Gastroesophageal sphincter (tissue), 4 donors: ENCODE data around the gene CHIC2. TPM values are rescaled to one million over a fixed set of nuclear protein-coding genes. Genes with fewer than 3 reads are reported as not detected.

ENCODE experiments used
- ATAC-seq: fragments of 150-250 bp; one replicate; pipeline ENCODE4 v1.9.1; 2016; ENCODE audit warnings: mild to moderate bottlenecking, moderate library complexity
- H3K27ac ChIP-seq, 4 donors: fragments of 200-600 bp; sonication (generic) in 3 of 4; 1 replicate in 3 of 4; 2 replicates in 1 of 4; pipeline ENCODE4 v1.5.1; 2016 to 2019
- H3K27me3 ChIP-seq: fragments of 200-600 bp; sonication (generic); one replicate; pipeline ENCODE4 v1.5.1; 2019
- H3K36me3 ChIP-seq, 2 donors: fragments of 200-600 bp; sonication (generic); one replicate each; pipeline ENCODE4 v1.5.1; 2019; ENCODE audit warnings: control low read depth in 1 of 2
- H3K4me1 ChIP-seq, 3 donors: fragments of 200-600 bp; sonication (generic); 1 replicate in 2 of 3; 2 replicates in 1 of 3; pipeline ENCODE4 v1.5.1; 2016 to 2019; ENCODE audit warnings: control low read depth in 2 of 3
- H3K4me3 ChIP-seq, 2 donors: fragments of 200-600 bp; sonication (generic); one replicate each; pipeline ENCODE4 v1.5.1; 2019; ENCODE audit warnings: mild to moderate bottlenecking in 1 of 2, moderate library complexity in 1 of 2
- H3K9me3 ChIP-seq, 3 donors: fragments of 200-600 bp; sonication (generic); one replicate each; pipeline ENCODE4 v1.5.1; 2017 to 2019; ENCODE audit warnings: control low read depth in 2 of 3
- CTCF ChIP-seq, 4 experiments: fragments of 200-600 bp in 2 of 4; fragments of 450-650 bp in 2 of 4; sonication (generic) in 1 of 4; IDR thresholded peaks; one replicate each; pipeline ENCODE4 v1.5.1; 2017 to 2019; ENCODE audit warnings: antibody characterized with exemption in 4 of 4, mild to moderate bottlenecking in 2 of 4, moderate library complexity in 2 of 4
- EP300 ChIP-seq: sonication (generic); formaldehyde crosslinking; IDR thresholded peaks from one replicate; pipeline ENCODE4 v1.6.1; 2017; ENCODE audit warnings: antibody characterized with exemption, mild to moderate bottlenecking
- POLR2A ChIP-seq, 2 donors: fragments of 450-650 bp; IDR thresholded peaks; one replicate each; pipeline ENCODE4 v1.6.1; 2017; ENCODE audit warnings: antibody characterized with exemption in 2 of 2, mild to moderate bottlenecking in 2 of 2, moderate library complexity in 1 of 2
- POLR2AphosphoS5 ChIP-seq: sonication (generic); formaldehyde crosslinking; IDR thresholded peaks from one replicate; pipeline ENCODE4 v1.6.1; 2017; ENCODE audit warnings: antibody characterized with exemption
- WGBS, 2 donors: methylation state at CpG; one replicate each; pipeline ENCODE4 v1.1.5; 2018; ENCODE audit warnings: low coverage in 1 of 2; 5-methylcytosine and 5-hydroxymethylcytosine counted together
- total RNA-seq, 4 donors: library from RNA; depleted of rRNA; stranded (reverse); fragments of >200 nt; gene quantifications; one replicate each; pipeline ENCODE4 v1.1.0, GENCODE V29; 2016

CHIC2 gene
- total RNA-seq, 4 donors from 2014 or later = 25.0 to 37.7 (median 29.2) TPM

GRCh38 chr4:54089875-54090274 lies 25.5 kb upstream of the CHIC2 start:
- no peak for TF ChIP-seq POLR2A (IDR thresholded peaks at IDR 0.05)
- no peak for TF ChIP-seq POLR2AphosphoS5
- TF ChIP-seq EP300 = no peak
- no peak for TF ChIP-seq CTCF (IDR thresholded peaks at IDR 0.05)
- Histone ChIP-seq H3K4me1 (peaks cover 0 to 18% (median 12%) of the 10 kb centered on the region in 3 donors), H3K27me3 (peaks cover 50% of the 10 kb centered on the region), H3K27ac (no peak overlapping the region), H3K9me3 (no peaks in the 10 kb centered on the region), H3K4me3 (no peak overlapping the region), H3K36me3 (no peaks in the 10 kb centered on the region)
- ATAC-seq = no peak
- WGBS, 2 donors = 92 to 100% methylated on average over 1 of the region's 1 CpG

GRCh38 chr4:54085284-54085683 lies 20.9 kb upstream of the CHIC2 start:
- Histone ChIP-seq H3K36me3 (no peaks in the 10 kb centered on the region), H3K27ac (no peak overlapping the region), H3K4me3 (no peak overlapping the region), H3K4me1 (peaks cover 0 to 5% (median 0%) of the 10 kb centered on the region in 3 donors), H3K9me3 (no peaks in the 10 kb centered on the region), H3K27me3 (peaks cover 7% of the 10 kb centered on the region)
- WGBS, 2 donors = 77 to 83% methylated on average over 2 to 3 of the region's 3 CpGs
- TF ChIP-seq POLR2AphosphoS5 (no peak), POLR2A (IDR thresholded peaks at IDR 0.05) (no peak), EP300 (no peak), CTCF (IDR thresholded peaks at IDR 0.05) (no peak)
- ATAC-seq = peak; percentile 48

GRCh38 chr4:54082168-54082567 lies 17.8 kb upstream of the CHIC2 start:
- peak; percentile 82 for ATAC-seq
- H3K27me3 ChIP-seq = peaks cover 14% of the 10 kb centered on the region

GRCh38 chr4:54077812-54078211 lies 13.4 kb upstream of the CHIC2 start:
- ATAC-seq = no peak
- no peak overlapping the region for H3K27ac ChIP-seq
- no peaks in the 10 kb centered on the region for H3K9me3 ChIP-seq

More at GRCh38 chr4:54082168-54082567, 17.8 kb upstream of the CHIC2 start:
- Histone ChIP-seq H3K27ac (peak overlapping the region in 1 of 4 donors; percentile 11), H3K9me3 (no peaks in the 10 kb centered on the region), H3K36me3 (no peaks in the 10 kb centered on the region), H3K4me3 (no peak overlapping the region), H3K4me1 (peaks cover 0 to 5% (median 0%) of the 10 kb centered on the region in 3 donors)
- TF ChIP-seq CTCF (IDR thresholded peaks at IDR 0.05) (no peak), POLR2AphosphoS5 (peak; percentile 22)
- WGBS, 2 donors = 29 to 36% methylated on average over 1 of the region's 1 CpG

More at GRCh38 chr4:54077812-54078211, 13.4 kb upstream of the CHIC2 start:
- no peak for TF ChIP-seq POLR2A (IDR thresholded peaks at IDR 0.05)
- no peak for TF ChIP-seq POLR2AphosphoS5
- TF ChIP-seq EP300 = no peak
- no peak for TF ChIP-seq CTCF (IDR thresholded peaks at IDR 0.05)
- H3K27me3 ChIP-seq = peaks cover 14% of the 10 kb centered on the region
- 100% methylated on average over 1 of the region's 1 CpG for WGBS, 2 donors
- peaks cover 0 to 5% (median 0%) of the 10 kb centered on the region in 3 donors for H3K4me1 ChIP-seq
- H3K4me3 ChIP-seq = no peak overlapping the region
- no peaks in the 10 kb centered on the region for H3K36me3 ChIP-seq
